Neural progenitor cell (in vitro differentiated cells): ENCODE results near the gene CASTOR1. TPM values are rescaled to one million over a fixed set of nuclear protein-coding genes. Genes with fewer than 3 reads are reported as not detected.

Source experiments
- DNase-seq: peaks from one replicate; pipeline ENCODE4 v3.0.0-alpha.2; 2016; ENCODE audit warnings: low spot score
- H2AFZ ChIP-seq: fragments of 200-600 bp; sonication (generic); replicated peaks from 2 replicates; pipeline ENCODE4 v1.6.1; 2016; ENCODE audit warnings: antibody characterized with exemption
- H3F3A ChIP-seq: fragments of 200-600 bp; sonication (generic); 2 replicates; pipeline ENCODE4 v1.6.1; 2016; ENCODE audit warnings: antibody characterized with exemption, low read depth
- H3K27ac ChIP-seq: fragments of 200-600 bp; sonication (generic); 2 replicates; pipeline ENCODE4 v1.5.1; 2016; ENCODE audit warnings: mild to moderate bottlenecking
- H3K27me3 ChIP-seq: fragments of 200-600 bp; sonication (generic); 2 replicates; pipeline ENCODE4 v1.6.1; 2016; ENCODE audit warnings: mild to moderate bottlenecking, moderate library complexity
- H3K36me3 ChIP-seq: fragments of 200-600 bp; sonication (generic); 2 replicates; pipeline ENCODE4 v1.5.1; 2016
- H3K4me1 ChIP-seq: fragments of 200-600 bp; sonication (generic); 2 replicates; pipeline ENCODE4 v1.6.1; 2016; ENCODE audit warnings: mixed run types
- H3K4me2 ChIP-seq: fragments of 200-600 bp; sonication (generic); 2 replicates; pipeline ENCODE4 v1.6.1; 2016
- H3K4me3 ChIP-seq: fragments of 200-600 bp; sonication (generic); 2 replicates; pipeline ENCODE4 v1.5.1; 2016
- H3K79me2 ChIP-seq: fragments of 200-600 bp; sonication (generic); 2 replicates; pipeline ENCODE4 v1.6.1; 2016; ENCODE audit warnings: low read depth
- H3K9ac ChIP-seq: fragments of 200-600 bp; sonication (generic); 2 replicates; pipeline ENCODE4 v1.6.1; 2016
- H3K9me3 ChIP-seq: fragments of 200-600 bp; sonication (generic); 2 replicates; pipeline ENCODE4 v1.5.1; 2016; ENCODE audit warnings: low read depth
- H4K20me1 ChIP-seq: fragments of 200-600 bp; sonication (generic); 2 replicates; pipeline ENCODE4 v1.6.1; 2016; ENCODE audit warnings: low read depth
- H3K27ac Mint-ChIP-seq: 3 replicates; pipeline ENCODE4 v1.8.0; 2021; ENCODE audit warnings: mixed read lengths
- H3K27me3 Mint-ChIP-seq: 2 replicates; pipeline ENCODE4 v1.8.0; 2022; ENCODE audit warnings: low read depth, mild to moderate bottlenecking, inconsistent platforms, moderate library complexity, mixed read lengths; ENCODE audit not compliant: insufficient read depth
- H3K36me3 Mint-ChIP-seq: 3 replicates; pipeline ENCODE4 v1.8.0; 2021; ENCODE audit warnings: mixed read lengths
- H3K4me1 Mint-ChIP-seq: 3 replicates; pipeline ENCODE4 v1.8.0; 2021; ENCODE audit warnings: mixed read lengths
- H3K4me3 Mint-ChIP-seq: 3 replicates; pipeline ENCODE4 v1.8.0; 2021; ENCODE audit warnings: mild to moderate bottlenecking, moderate library complexity, mixed read lengths
- H3K9me3 Mint-ChIP-seq: 3 replicates; pipeline ENCODE4 v1.8.0; 2020; ENCODE audit warnings: mixed read lengths
- CTCF ChIP-seq: fragments of 200-600 bp; sonication (generic); IDR thresholded peaks from 2 replicates; pipeline ENCODE4 v1.5.1; 2017; ENCODE audit warnings: antibody characterized with exemption, mild to moderate bottlenecking
- EZH2 ChIP-seq: fragments of 200-600 bp; sonication (generic); IDR thresholded peaks from 2 replicates; pipeline ENCODE4 v1.6.1; 2017; ENCODE audit warnings: antibody characterized with exemption, mild to moderate bottlenecking, moderate library complexity
- EZH2phosphoT487 ChIP-seq: fragments of 200-600 bp; sonication (generic); IDR thresholded peaks from 2 replicates; pipeline ENCODE4 v1.6.1; 2017; ENCODE audit warnings: antibody characterized with exemption
- total RNA-seq: library from RNA; depleted of rRNA; stranded (reverse); fragments of >200 nt; gene quantifications from 2 replicates; pipeline ENCODE4 v1.2.3, GENCODE V29; 2015; ENCODE audit warnings: low replicate concordance

The CASTOR1 gene
- total RNA-seq, 1 donor from 2014 or later: 6.2 TPM

GRCh38 chr22:30290342-30291057, 1.2 kb upstream of the CASTOR1 start:
- Mint-ChIP-seq H3K27ac (no peak overlapping the region), H3K27me3 (peaks cover 4% of the 10 kb centered on the region), H3K9me3 (no peaks in the 10 kb centered on the region), H3K4me1 (peaks cover 5% of the 10 kb centered on the region), H3K4me3 (peak overlapping the region; percentile 84), H3K36me3 (no peaks in the 10 kb centered on the region)
- no peak for TF ChIP-seq EZH2phosphoT487
- TF ChIP-seq CTCF: no peak
- no peak for TF ChIP-seq EZH2
- H3K27ac ChIP-seq: no peak overlapping the region
- H3K79me2 ChIP-seq: no peaks in the 10 kb centered on the region
- no peak overlapping the region for H2AFZ ChIP-seq
- no peaks in the 10 kb centered on the region for H3K36me3 ChIP-seq
- H4K20me1 ChIP-seq: no peaks in the 10 kb centered on the region
- no peak overlapping the region for H3K9ac ChIP-seq
- H3K9me3 ChIP-seq: no peaks in the 10 kb centered on the region
- no peaks in the 10 kb centered on the region for H3K27me3 ChIP-seq
- peak overlapping the region; percentile 81 for H3K4me3 ChIP-seq
- DNase-seq: peak; percentile 48
- peaks cover 33% of the 10 kb centered on the region for H3F3A ChIP-seq
- peaks cover 17% of the 10 kb centered on the region for H3K4me1 ChIP-seq
- H3K4me2 ChIP-seq: peak overlapping the region; percentile 87

GRCh38 chr22:30289980-30290313, 642 bp upstream of the CASTOR1 start:
- Mint-ChIP-seq H3K36me3 (no peaks in the 10 kb centered on the region), H3K9me3 (no peaks in the 10 kb centered on the region), H3K27ac (no peak overlapping the region), H3K4me1 (peaks cover 5% of the 10 kb centered on the region), H3K4me3 (peak overlapping the region; percentile 84), H3K27me3 (peaks cover 4% of the 10 kb centered on the region)
- Histone ChIP-seq H2AFZ (peak overlapping the region; percentile 84), H4K20me1 (no peaks in the 10 kb centered on the region), H3K9me3 (no peaks in the 10 kb centered on the region), H3K4me2 (peak overlapping the region; percentile 87), H3K9ac (no peak overlapping the region), H3K27me3 (no peaks in the 10 kb centered on the region), H3K4me1 (peaks cover 17% of the 10 kb centered on the region), H3K4me3 (peak overlapping the region; percentile 81), H3K27ac (no peak overlapping the region), H3K79me2 (no peaks in the 10 kb centered on the region), H3F3A (peaks cover 33% of the 10 kb centered on the region), H3K36me3 (no peaks in the 10 kb centered on the region)
- no peak for DNase-seq
- peak; percentile 11 for TF ChIP-seq CTCF
- no peak for TF ChIP-seq EZH2phosphoT487

DNA sequence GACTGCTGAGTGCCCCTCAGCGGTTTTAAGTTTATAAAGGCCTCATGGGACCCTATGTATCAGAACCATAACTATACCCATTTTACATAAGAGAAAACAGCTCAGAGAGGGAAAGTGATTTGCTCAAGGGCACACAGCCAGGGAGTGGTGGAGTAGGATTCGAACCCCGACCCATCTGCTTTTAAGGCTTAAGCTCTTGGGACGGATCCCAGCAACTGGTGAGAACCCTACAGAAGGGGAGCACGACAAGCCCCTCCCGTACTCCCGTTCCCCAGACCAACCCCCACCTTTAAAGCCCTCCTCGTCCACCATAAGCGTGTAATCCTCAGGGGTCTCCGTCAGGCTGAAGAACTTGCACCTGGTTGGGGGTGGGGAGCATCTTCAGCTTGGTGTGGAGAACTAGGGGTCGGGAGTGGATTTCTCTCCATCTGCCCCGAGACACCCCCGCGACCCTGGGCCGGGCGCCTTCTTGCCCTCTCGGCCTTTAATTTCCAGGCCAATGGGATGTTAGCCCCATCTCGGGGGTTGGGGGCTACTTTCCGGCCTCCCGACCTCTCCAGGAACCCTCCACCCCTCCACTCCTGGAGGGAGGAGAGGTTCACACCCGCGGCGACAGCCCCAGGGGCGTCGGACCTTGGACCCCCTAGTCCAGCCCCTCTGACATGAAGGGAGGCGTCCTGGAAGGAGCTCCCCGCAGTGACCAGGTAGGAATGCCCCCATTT, 725 bp downstream of the CASTOR1 start:
- peak overlapping the region; percentile 85 for H3K4me3 Mint-ChIP-seq
- peaks cover 33% of the 10 kb centered on the region for H3F3A ChIP-seq
- H3K4me1 ChIP-seq: peaks cover 17% of the 10 kb centered on the region
- H4K20me1 ChIP-seq: no peaks in the 10 kb centered on the region
- no peaks in the 10 kb centered on the region for H3K36me3 Mint-ChIP-seq
- H3K9ac ChIP-seq: peak overlapping the region; percentile 24
- no peaks in the 10 kb centered on the region for H3K36me3 ChIP-seq
- H3K9me3 Mint-ChIP-seq: no peaks in the 10 kb centered on the region
- peaks cover 5% of the 10 kb centered on the region for H3K4me1 Mint-ChIP-seq
- H3K27ac ChIP-seq: no peak overlapping the region
- no peaks in the 10 kb centered on the region for H3K27me3 ChIP-seq
- peak overlapping the region; percentile 81 for H2AFZ ChIP-seq
- peaks cover 4% of the 10 kb centered on the region for H3K27me3 Mint-ChIP-seq
- H3K9me3 ChIP-seq: no peaks in the 10 kb centered on the region
- no peak overlapping the region for H3K27ac Mint-ChIP-seq
- H3K79me2 ChIP-seq: no peaks in the 10 kb centered on the region
- H3K4me3 ChIP-seq: peak overlapping the region; percentile 81
- no peak for TF ChIP-seq EZH2
- TF ChIP-seq CTCF: no peak
- no peak for TF ChIP-seq EZH2phosphoT487
- peak; percentile 24 for DNase-seq
- peak overlapping the region; percentile 87 for H3K4me2 ChIP-seq
